SK-N-SH (cell line): ENCODE measurements around the gene CPAMD8. TPM values are rescaled to one million over a fixed set of nuclear protein-coding genes. Genes with fewer than 3 reads are reported as not detected.

Source experiments
- CTCF ChIA-PET: fragments of 300-600, 350-600 bp; formaldehyde crosslinking; extraction: SDS; loops from one replicate; lab custom pipeline; 2021; lab: Yijun Ruan, JAX
- POLR2A ChIA-PET: fragments of 350-600 bp; sonication (Branson Sonifier 250); formaldehyde crosslinking; extraction: SDS; loops from one replicate; lab custom pipeline; 2020; ENCODE audit warnings: antibody characterized with exemption, inconsistent platforms; lab: Yijun Ruan, JAX
- DNase-seq: peaks from one replicate; pipeline ENCODE4 v3.0.0; 2012
- H2AFZ ChIP-seq: fragments of 200-600 bp; sonication (generic); 2 replicates; pipeline ENCODE4 v1.8.1; 2016; ENCODE audit warnings: antibody characterized with exemption, mild to moderate bottlenecking, low read depth
- H3F3A ChIP-seq: fragments of 200-600 bp; sonication (generic); replicated peaks from 2 replicates; pipeline ENCODE3; 2016; ENCODE audit warnings: antibody characterized with exemption, mild to moderate bottlenecking; ENCODE audit not compliant: insufficient read depth
- H3K27ac ChIP-seq, 2 experiments: fragments of 200-500 bp in 1 of 2; fragments of 200-600 bp in 1 of 2; sonication (Bioruptor generic) in 1 of 2; sonication (generic), shearing (Covaris generic) in 1 of 2; 2 replicates each; pipeline versions ENCODE4 v1.5.1 to v1.6.1; 2014 to 2016; ENCODE audit warnings: low read depth in 2 of 2, inconsistent platforms in 1 of 2, low read length in 1 of 2, mild to moderate bottlenecking in 1 of 2, mixed read lengths in 1 of 2
- H3K27me3 ChIP-seq: fragments of 200-600 bp; sonication (generic), shearing (Covaris generic); 2 replicates; pipeline ENCODE4 v1.6.1; 2016; ENCODE audit warnings: mixed run types; ENCODE audit not compliant: insufficient read depth
- H3K36me3 ChIP-seq, 2 experiments: fragments of 200-500 bp in 1 of 2; fragments of 200-600 bp in 1 of 2; sonication (Bioruptor generic) in 1 of 2; sonication (generic) in 1 of 2; replicated peaks in 1 of 2; 2 replicates each; pipeline versions ENCODE3 to v1.5.1; 2014 to 2016; ENCODE audit warnings: low read length in 1 of 2, mild to moderate bottlenecking in 1 of 2; ENCODE audit not compliant: insufficient read depth in 2 of 2, control insufficient read depth in 1 of 2
- H3K4me1 ChIP-seq, 2 experiments: fragments of 200-500 bp in 1 of 2; fragments of 200-600 bp in 1 of 2; sonication (Bioruptor generic) in 1 of 2; sonication (generic), shearing (Covaris generic) in 1 of 2; 2 replicates each; pipeline versions ENCODE4 v1.5.1 to v1.6.1; 2014 to 2016; ENCODE audit warnings: low read depth in 1 of 2, low read length in 1 of 2, mixed run types in 1 of 2; ENCODE audit not compliant: insufficient read depth in 2 of 2, control insufficient read depth in 1 of 2
- H3K4me2 ChIP-seq: fragments of 200-600 bp; sonication (generic), shearing (Covaris generic); 2 replicates; pipeline ENCODE4 v1.6.1; 2017; ENCODE audit warnings: mixed run types
- H3K4me3 ChIP-seq, 2 experiments: fragments of 200-500 bp in 1 of 2; fragments of 200-600 bp in 1 of 2; sonication (Bioruptor generic) in 1 of 2; sonication (generic), shearing (Covaris generic) in 1 of 2; 2 replicates each; pipeline versions ENCODE4 v1.5.1 to v1.8.1; 2014 to 2016; ENCODE audit warnings: low read depth in 2 of 2, inconsistent platforms in 1 of 2, low read length in 1 of 2, mild to moderate bottlenecking in 1 of 2, mixed read lengths in 1 of 2, moderate library complexity in 1 of 2
- H3K79me2 ChIP-seq: fragments of 200-600 bp; sonication (generic); 2 replicates; pipeline ENCODE4 v1.8.1; 2017; ENCODE audit warnings: mild to moderate bottlenecking; ENCODE audit not compliant: insufficient read depth
- H3K9ac ChIP-seq: fragments of 200-600 bp; sonication (generic); 2 replicates; pipeline ENCODE4 v1.6.1; 2017; ENCODE audit warnings: mixed run types
- H3K9me2 ChIP-seq: fragments of 200-600 bp; sonication (generic); 2 replicates; pipeline ENCODE4 v1.6.1; 2017; ENCODE audit warnings: mixed run types
- H3K9me3 ChIP-seq: fragments of 200-600 bp; sonication (generic); 2 replicates; pipeline ENCODE4 v1.6.1; 2017; ENCODE audit warnings: mixed run types, mild to moderate bottlenecking, moderate library complexity
- H4K20me1 ChIP-seq: fragments of 200-600 bp; sonication (generic); 2 replicates; pipeline ENCODE4 v1.6.1; 2017; ENCODE audit warnings: mild to moderate bottlenecking, mixed run types; ENCODE audit not compliant: insufficient read depth
- CHD2 ChIP-seq: fragments of 150-350 bp; IDR thresholded peaks from 2 replicates; pipeline ENCODE4 v1.6.1; 2018; ENCODE audit warnings: low read length; ENCODE audit not compliant: partially characterized antibody
- JUND ChIP-seq: IDR thresholded peaks from 2 replicates; pipeline ENCODE4 v1.4.0; 2012
- MEF2A ChIP-seq: IDR thresholded peaks from 2 replicates; pipeline ENCODE4 v1.4.0; 2012; ENCODE audit warnings: low read depth, borderline replicate concordance
- PBX3 ChIP-seq: IDR thresholded peaks from 2 replicates; pipeline ENCODE4; 2012
- RAD21 ChIP-seq: IDR thresholded peaks from 2 replicates; pipeline ENCODE4 v1.6.1; 2012; ENCODE audit warnings: mild to moderate bottlenecking, low read length
- RFX5 ChIP-seq: IDR thresholded peaks from 2 replicates; pipeline ENCODE4 v1.6.1; 2012; ENCODE audit warnings: mild to moderate bottlenecking, improper control_type of control experiment, low read length
- SIN3A ChIP-seq: IDR thresholded peaks from 2 replicates; pipeline ENCODE4 v1.6.1; 2012; ENCODE audit warnings: low read depth, mild to moderate bottlenecking, low read length, moderate library complexity, borderline replicate concordance
- SMC3 ChIP-seq: IDR thresholded peaks from 2 replicates; pipeline ENCODE4 v1.6.1; 2012; ENCODE audit warnings: low read depth, low read length, improper control_type of control experiment
- TAF1 ChIP-seq: IDR thresholded peaks from 2 replicates; pipeline ENCODE4 v1.6.1; 2012; ENCODE audit warnings: low read depth, mild to moderate bottlenecking, low read length, moderate library complexity, borderline replicate concordance
- TCF12 ChIP-seq: IDR thresholded peaks from 2 replicates; pipeline ENCODE4 v1.4.0; 2012
- USF1 ChIP-seq: IDR thresholded peaks from 2 replicates; pipeline ENCODE4 v1.4.0; 2012; ENCODE audit warnings: low read depth, borderline replicate concordance
- YY1 ChIP-seq: IDR thresholded peaks from 2 replicates; pipeline ENCODE4 v1.4.0; 2012; ENCODE audit warnings: low read depth, mild to moderate bottlenecking
- WGBS: methylation state at CpG from one replicate; pipeline ENCODE4 v1.1.6; 2017; ENCODE audit warnings: low lambda C conversion rate; 5-methylcytosine and 5-hydroxymethylcytosine counted together
- polyA plus RNA-seq, 3 experiments: library from polyadenylated mRNA; depleted of rRNA; stranded (reverse); fragments of >200 nt; gene quantifications; 2 replicates each; pipeline ENCODE4 v1.2.3, GENCODE V29; 2012

The CPAMD8 gene
- polyA plus RNA-seq, 1 of the 3 experiments (the other 2 are of a cell fraction), result 1.2 TPM

DNA sequence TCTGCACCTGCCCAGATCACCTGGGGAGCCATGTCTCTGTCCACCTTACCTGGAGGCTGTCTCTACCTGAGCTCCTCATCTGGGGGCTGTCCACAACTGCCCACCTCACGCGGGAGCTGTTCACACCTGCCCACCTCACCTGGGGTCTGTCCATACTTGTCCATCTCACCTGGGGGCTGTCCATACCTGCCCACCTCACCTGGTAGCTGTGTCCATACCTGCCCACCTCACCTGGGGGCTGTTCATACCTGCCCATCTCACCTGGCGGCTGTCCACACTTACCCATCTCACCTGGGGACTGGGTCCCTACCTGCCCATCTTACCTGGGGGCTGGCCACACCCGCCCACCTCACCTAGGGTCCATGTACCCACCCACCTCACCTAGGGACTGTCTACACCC is 10.0 kb upstream of the CPAMD8 start:
- no peaks in the 10 kb centered on the region for H3K79me2 ChIP-seq
- ChIA-PET CTCF (no interaction called here), POLR2A (no interaction called here)
- H3K9me3 ChIP-seq, result no peaks in the 10 kb centered on the region
- 42% methylated on average over 3 of the region's 4 CpGs for WGBS
- H3K4me3 ChIP-seq, result no peak overlapping the region
- no peak overlapping the region for H3K9ac ChIP-seq
- H3K27ac ChIP-seq, result no peak overlapping the region
- no peaks in the 10 kb centered on the region for H3F3A ChIP-seq
- H3K4me1 ChIP-seq, result no peaks in the 10 kb centered on the region
- TF ChIP-seq YY1, result no peak
- no peak for TF ChIP-seq JUND
- no peak for TF ChIP-seq USF1
- TF ChIP-seq SIN3A, result no peak
- no peak for TF ChIP-seq MEF2A
- TF ChIP-seq RFX5, result no peak
- TF ChIP-seq RAD21, result no peak
- TF ChIP-seq CHD2, result no peak
- no peak for DNase-seq
- no peak overlapping the region for H2AFZ ChIP-seq
- H3K27me3 ChIP-seq, result no peaks in the 10 kb centered on the region
- no peaks in the 10 kb centered on the region for H4K20me1 ChIP-seq
- no peaks in the 10 kb centered on the region for H3K9me2 ChIP-seq
- no peaks in the 10 kb centered on the region for H3K36me3 ChIP-seq
- H3K4me2 ChIP-seq, result no peak overlapping the region

DNA sequence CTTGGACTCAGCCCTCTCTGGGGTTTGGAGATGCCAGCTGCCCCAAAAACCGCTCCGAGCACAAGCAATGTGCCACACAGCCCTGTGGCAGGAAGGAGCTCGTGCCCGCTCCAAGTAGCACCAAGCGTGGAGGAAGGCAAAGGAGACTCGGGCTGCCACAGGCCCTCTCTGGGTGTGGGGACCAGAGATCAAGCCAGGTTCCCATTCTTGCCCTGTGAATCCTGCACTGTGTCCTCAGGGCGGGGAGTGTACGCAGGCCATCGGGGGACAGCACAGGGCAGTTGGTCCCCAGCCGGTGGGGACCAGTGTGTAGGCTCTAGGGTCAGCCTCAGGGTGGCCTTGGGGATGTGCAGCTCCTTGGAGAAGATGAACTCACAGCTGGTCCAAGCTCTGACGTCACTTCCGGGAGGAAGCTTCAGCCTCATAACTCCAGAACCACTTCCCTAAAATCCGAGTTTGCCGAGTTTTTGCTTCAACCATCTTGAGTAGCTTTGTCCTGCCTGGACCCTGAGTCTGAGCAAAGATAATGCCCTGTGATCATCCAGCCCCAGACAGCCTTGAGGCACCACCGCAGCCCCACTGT is 9.3 kb upstream of the CPAMD8 start:
- Histone ChIP-seq H3K9ac (no peak overlapping the region), H3K27me3 (no peaks in the 10 kb centered on the region), H3K79me2 (no peaks in the 10 kb centered on the region), H3K4me2 (no peak overlapping the region), H2AFZ (no peak overlapping the region), H3F3A (no peaks in the 10 kb centered on the region), H3K27ac (no peak overlapping the region), H3K36me3 (no peaks in the 10 kb centered on the region), H4K20me1 (no peaks in the 10 kb centered on the region), H3K9me2 (no peaks in the 10 kb centered on the region), H3K4me1 (no peaks in the 10 kb centered on the region), H3K9me3 (no peaks in the 10 kb centered on the region), H3K4me3 (no peak overlapping the region)
- CTCF ChIA-PET, result no interaction called here
- POLR2A ChIA-PET, result no interaction called here
- TF ChIP-seq TAF1, result no peak
- no peak for TF ChIP-seq RAD21
- TF ChIP-seq SMC3, result no peak
- no peak for TF ChIP-seq PBX3
- no peak for TF ChIP-seq TCF12
- TF ChIP-seq MEF2A, result no peak
- WGBS, result 54% methylated on average over 8 of the region's 15 CpGs
- no peak for DNase-seq
